Bone marrow (tissue), 2 donors: ENCODE data around the gene TENT4A.

Experiments used
- DNase-seq, 2 donors: peaks; one replicate each; lab custom pipeline; 2025; lab: John Stamatoyannopoulos, UW

TENT4A gene

GRCh38 chr5:6803981-6804550 is 90.8 kb downstream of the TENT4A start:
- DNase-seq = no peak

DNA sequence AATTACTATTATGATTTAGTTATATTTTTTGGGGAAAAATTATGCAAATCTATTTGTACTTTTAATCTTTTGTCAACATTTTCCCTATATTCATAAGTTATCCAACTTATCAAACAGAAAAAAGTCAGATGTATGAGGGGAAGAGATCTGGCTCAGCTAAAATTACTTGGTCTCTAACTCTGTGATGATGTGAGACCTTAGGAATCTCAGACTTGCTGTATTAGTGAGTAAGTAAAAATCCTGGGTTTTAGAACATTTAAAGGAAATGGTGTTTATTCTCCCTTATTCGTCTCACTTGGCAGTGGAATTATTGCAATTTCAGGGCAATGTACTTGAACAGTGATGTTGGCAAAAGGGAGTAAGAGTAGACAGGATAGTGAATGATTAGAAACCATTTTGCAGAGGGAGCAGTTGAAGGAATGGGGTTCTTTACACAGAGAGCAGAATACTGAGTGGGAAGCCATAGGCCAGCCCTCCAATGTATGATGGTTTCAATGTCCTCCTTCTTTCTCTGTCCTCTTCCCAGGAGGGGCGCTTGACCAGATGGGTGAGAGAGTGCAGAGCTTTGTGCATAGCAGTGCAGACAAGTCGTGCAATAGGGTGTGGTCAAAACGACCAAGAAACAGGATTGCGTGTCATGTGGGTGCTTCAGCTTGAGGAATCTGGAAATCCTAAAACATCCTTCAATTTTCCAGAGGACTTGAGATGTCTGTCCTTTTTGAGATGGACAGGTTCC is 91.7 kb downstream of the TENT4A start:
- DNase-seq = no peak

DNA sequence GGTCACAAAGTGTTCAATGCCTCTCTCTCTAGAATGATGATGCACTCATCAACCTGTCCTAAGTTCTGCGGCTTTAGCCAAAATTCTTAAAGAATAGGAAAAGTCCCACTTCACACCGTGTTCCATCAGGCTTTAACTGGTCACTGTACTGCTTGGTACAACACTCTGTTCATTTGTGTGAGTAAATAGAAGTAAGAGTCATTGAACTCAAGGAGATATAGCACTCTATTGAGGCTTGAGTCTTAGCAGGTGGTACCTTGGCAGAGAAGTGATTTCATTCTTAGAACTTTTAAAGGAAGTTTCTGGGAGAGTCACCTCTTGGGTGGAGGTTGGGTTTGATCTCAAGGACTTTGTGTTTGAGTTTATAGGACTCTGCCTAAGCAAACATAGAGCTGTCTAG is 92.6 kb downstream of the TENT4A start:
- DNase-seq = no peak
